GM23338 (cell line): Measurements from ENCODE around the gene COX4I2. TPM values are rescaled to one million over a fixed set of nuclear protein-coding genes. Genes with fewer than 3 reads are reported as not detected.
A peak's percentile ranks its signal among the peaks of the same experiment; 100 is the strongest.

ENCODE experiments used
- ATAC-seq: fragments of 200-7000 bp; cut with Tn5 transposase; 3 replicates; pipeline ENCODE4 v1.9.1; 2020
- DNase-seq: peaks from one replicate; pipeline ENCODE4 v3.0.0-alpha.2; 2015; ENCODE audit warnings: low spot score
- H2AFZ ChIP-seq: fragments of 200-600 bp; sonication (generic); 2 replicates; pipeline ENCODE4 v1.8.0; 2016; ENCODE audit warnings: antibody characterized with exemption, mild to moderate bottlenecking, moderate library complexity
- H3F3A ChIP-seq: fragments of 200-600 bp; sonication (generic); replicated peaks from 2 replicates; pipeline ENCODE4 v1.8.0; 2017; ENCODE audit warnings: antibody characterized with exemption, mixed run types, low read depth
- H3K27ac ChIP-seq: fragments of 200-600 bp; sonication (generic); 2 replicates; pipeline ENCODE4 v1.6.1; 2016; ENCODE audit warnings: low read depth
- H3K27me3 ChIP-seq: fragments of 200-600 bp; sonication (generic); 2 replicates; pipeline ENCODE4 v1.8.0; 2016; ENCODE audit warnings: mild to moderate bottlenecking, mixed run types, moderate library complexity; ENCODE audit not compliant: insufficient read depth
- H3K36me3 ChIP-seq: fragments of 200-600 bp; sonication (generic); 2 replicates; pipeline ENCODE4 v1.8.0; 2016; ENCODE audit warnings: mild to moderate bottlenecking; ENCODE audit not compliant: insufficient read depth
- H3K4me1 ChIP-seq: fragments of 200-600 bp; sonication (generic); 2 replicates; pipeline ENCODE4 v1.8.0; 2016; ENCODE audit warnings: mild to moderate bottlenecking, moderate library complexity; ENCODE audit not compliant: insufficient read depth
- H3K4me2 ChIP-seq: fragments of 200-600 bp; sonication (generic); 2 replicates; pipeline ENCODE4 v1.7.1; 2017; ENCODE audit warnings: mixed run types
- H3K4me3 ChIP-seq: fragments of 200-600 bp; sonication (generic); 2 replicates; pipeline ENCODE4 v1.6.1; 2016; ENCODE audit warnings: mixed run types
- H3K79me2 ChIP-seq: fragments of 200-600 bp; sonication (generic); replicated peaks from 2 replicates; pipeline ENCODE4 v1.8.0; 2017; ENCODE audit warnings: mild to moderate bottlenecking; ENCODE audit not compliant: insufficient read depth
- H3K9me2 ChIP-seq: fragments of 200-600 bp; sonication (generic); 2 replicates; pipeline ENCODE4 v1.8.0; 2017; ENCODE audit not compliant: insufficient read depth
- H4K20me1 ChIP-seq: fragments of 200-600 bp; sonication (generic); replicated peaks from 2 replicates; pipeline ENCODE4 v1.8.0; 2017; ENCODE audit warnings: mild to moderate bottlenecking; ENCODE audit not compliant: insufficient read depth
- H3K27ac Mint-ChIP-seq: 2 replicates; pipeline ENCODE4 v1.8.0; 2020; ENCODE audit warnings: inconsistent platforms, mild to moderate bottlenecking, moderate library complexity, mixed read lengths
- H3K27me3 Mint-ChIP-seq: 3 replicates; pipeline ENCODE4 v1.8.0; 2022; ENCODE audit warnings: low read depth, mild to moderate bottlenecking, moderate library complexity, mixed read lengths, inconsistent platforms; ENCODE audit not compliant: insufficient read depth, poor library complexity
- H3K36me3 Mint-ChIP-seq: 3 replicates; pipeline ENCODE4 v1.8.0; 2021; ENCODE audit warnings: low read depth, mild to moderate bottlenecking, inconsistent platforms, moderate library complexity, mixed read lengths
- H3K4me1 Mint-ChIP-seq: 3 replicates; pipeline ENCODE4 v1.8.0; 2020; ENCODE audit warnings: mild to moderate bottlenecking, inconsistent platforms, mixed read lengths
- H3K4me3 Mint-ChIP-seq: 3 replicates; pipeline ENCODE4 v1.8.0; 2021; ENCODE audit warnings: moderate library complexity, mild to moderate bottlenecking, inconsistent platforms, mixed read lengths
- H3K9me3 Mint-ChIP-seq: 3 replicates; pipeline ENCODE4 v1.8.0; 2020; ENCODE audit warnings: moderate library complexity, mild to moderate bottlenecking, inconsistent platforms, mixed read lengths
- CREB1 ChIP-seq: fragments of 250-450 bp; sonication (Bioruptor Pico); IDR thresholded peaks from 2 replicates; pipeline ENCODE4 v1.5.0; 2020; ENCODE audit warnings: low read depth, mild to moderate bottlenecking, moderate library complexity
- EZH2 ChIP-seq: fragments of 200-600 bp; sonication (generic); IDR thresholded peaks from one replicate; pipeline ENCODE4 v1.8.0; 2017; ENCODE audit warnings: antibody characterized with exemption, mild to moderate bottlenecking, low read depth; ENCODE audit not compliant: unreplicated experiment
- EZH2phosphoT487 ChIP-seq: fragments of 200-600 bp; sonication (generic); IDR thresholded peaks from one replicate; pipeline ENCODE4 v1.8.1; 2018; ENCODE audit warnings: antibody characterized with exemption; ENCODE audit not compliant: unreplicated experiment
- POLR2AphosphoS5 ChIP-seq: IDR thresholded peaks from 2 replicates; pipeline ENCODE4 v1.6.1; 2016; ENCODE audit warnings: antibody characterized with exemption, low read depth
- STAT1 ChIP-seq: IDR thresholded peaks from one replicate; pipeline ENCODE4 v1.6.1; 2016; ENCODE audit warnings: antibody characterized with exemption; ENCODE audit not compliant: unreplicated experiment
- ZNF114 ChIP-seq: fragments of 250-450 bp; sonication (Bioruptor Pico); IDR thresholded peaks from 2 replicates; pipeline ENCODE4 v1.5.0; 2020; ENCODE audit warnings: mild to moderate bottlenecking, moderate library complexity
- ZNF331 ChIP-seq: fragments of 250-450 bp; sonication (Bioruptor Pico); IDR thresholded peaks from 2 replicates; pipeline ENCODE4 v1.5.0; 2020; ENCODE audit warnings: low read depth, mild to moderate bottlenecking, moderate library complexity
- polyA plus RNA-seq: library from polyadenylated mRNA; unstranded; fragments of >200 nt; fragmentation: Nextera tagmentation; extraction: Ambion mirVana; gene quantifications from 2 replicates; pipeline ENCODE4 v1.2.1, GENCODE V29; 2016
- total RNA-seq: library from RNA; depleted of rRNA; stranded (reverse); fragments of >200 nt; shearing (Covaris generic); gene quantifications from 2 replicates; pipeline ENCODE4 v1.2.3, GENCODE V29; 2014
- TF ChIP-seq, protein P1 (sequence below), 2 experiments: fragments of 200-600 bp in 1 of 2; sonication (generic) in 1 of 2; conservative IDR thresholded peaks; 2 replicates each; pipeline versions ENCODE4 v1.5.1 to v1.6.1; 2016 to 2017; ENCODE audit warnings: antibody characterized with exemption in 2 of 2, low read depth in 2 of 2, mild to moderate bottlenecking in 2 of 2, moderate library complexity in 1 of 2
- TF ChIP-seq, protein P2 (sequence below): IDR thresholded peaks from one replicate; pipeline ENCODE4 v1.6.1; 2018; ENCODE audit warnings: antibody characterized with exemption; ENCODE audit not compliant: unreplicated experiment

COX4I2 gene
- total and polyA plus RNA-seq, 2 experiments from 2014 or later, result 0.63 TPM; not detected in 1

DNA sequence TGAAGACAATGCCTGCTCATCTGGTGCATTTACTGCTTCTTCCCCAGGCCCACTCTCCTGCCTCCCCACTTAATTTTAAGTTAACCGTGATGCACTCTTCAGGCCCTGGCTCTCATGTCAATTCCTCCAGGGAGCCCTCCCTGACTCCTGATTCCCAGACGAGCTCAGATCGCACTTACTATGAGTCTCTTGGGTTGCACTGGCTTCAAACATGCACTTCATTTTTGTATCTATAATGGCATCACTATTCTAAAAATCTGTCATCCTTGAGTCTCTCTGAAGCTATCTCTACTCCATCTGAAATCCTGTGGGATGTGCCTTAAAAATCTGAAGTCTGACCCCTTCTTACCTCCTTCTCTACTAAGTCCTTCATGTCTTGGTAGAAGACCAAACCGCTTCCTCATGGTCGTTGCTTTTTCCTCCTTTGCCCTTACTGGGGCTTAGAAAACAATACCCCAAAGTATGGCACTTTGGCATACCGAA is 24.7 kb downstream of the COX4I2 start:
- H3K4me1 Mint-ChIP-seq, result peaks cover 20% of the 10 kb centered on the region
- H3K36me3 Mint-ChIP-seq, result peaks cover 11% of the 10 kb centered on the region; the same call in 2 of the 3 replicates
- peaks cover 35% of the 10 kb centered on the region for H3F3A ChIP-seq
- TF ChIP-seq ZNF114 (CRISPR knock-in tag) (no peak), EZH2phosphoT487 (no peak), STAT1 (no peak), POLR2AphosphoS5 (no peak), ZNF331 (CRISPR knock-in tag) (no peak), EZH2 (no peak)
- TF ChIP-seq, protein P1, sequence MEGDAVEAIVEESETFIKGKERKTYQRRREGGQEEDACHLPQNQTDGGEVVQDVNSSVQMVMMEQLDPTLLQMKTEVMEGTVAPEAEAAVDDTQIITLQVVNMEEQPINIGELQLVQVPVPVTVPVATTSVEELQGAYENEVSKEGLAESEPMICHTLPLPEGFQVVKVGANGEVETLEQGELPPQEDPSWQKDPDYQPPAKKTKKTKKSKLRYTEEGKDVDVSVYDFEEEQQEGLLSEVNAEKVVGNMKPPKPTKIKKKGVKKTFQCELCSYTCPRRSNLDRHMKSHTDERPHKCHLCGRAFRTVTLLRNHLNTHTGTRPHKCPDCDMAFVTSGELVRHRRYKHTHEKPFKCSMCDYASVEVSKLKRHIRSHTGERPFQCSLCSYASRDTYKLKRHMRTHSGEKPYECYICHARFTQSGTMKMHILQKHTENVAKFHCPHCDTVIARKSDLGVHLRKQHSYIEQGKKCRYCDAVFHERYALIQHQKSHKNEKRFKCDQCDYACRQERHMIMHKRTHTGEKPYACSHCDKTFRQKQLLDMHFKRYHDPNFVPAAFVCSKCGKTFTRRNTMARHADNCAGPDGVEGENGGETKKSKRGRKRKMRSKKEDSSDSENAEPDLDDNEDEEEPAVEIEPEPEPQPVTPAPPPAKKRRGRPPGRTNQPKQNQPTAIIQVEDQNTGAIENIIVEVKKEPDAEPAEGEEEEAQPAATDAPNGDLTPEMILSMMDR (conservative IDR thresholded peaks at IDR 0.05; ENCODE audit: low read depth in 2 of 2), result no peak
- TF ChIP-seq, protein P2, sequence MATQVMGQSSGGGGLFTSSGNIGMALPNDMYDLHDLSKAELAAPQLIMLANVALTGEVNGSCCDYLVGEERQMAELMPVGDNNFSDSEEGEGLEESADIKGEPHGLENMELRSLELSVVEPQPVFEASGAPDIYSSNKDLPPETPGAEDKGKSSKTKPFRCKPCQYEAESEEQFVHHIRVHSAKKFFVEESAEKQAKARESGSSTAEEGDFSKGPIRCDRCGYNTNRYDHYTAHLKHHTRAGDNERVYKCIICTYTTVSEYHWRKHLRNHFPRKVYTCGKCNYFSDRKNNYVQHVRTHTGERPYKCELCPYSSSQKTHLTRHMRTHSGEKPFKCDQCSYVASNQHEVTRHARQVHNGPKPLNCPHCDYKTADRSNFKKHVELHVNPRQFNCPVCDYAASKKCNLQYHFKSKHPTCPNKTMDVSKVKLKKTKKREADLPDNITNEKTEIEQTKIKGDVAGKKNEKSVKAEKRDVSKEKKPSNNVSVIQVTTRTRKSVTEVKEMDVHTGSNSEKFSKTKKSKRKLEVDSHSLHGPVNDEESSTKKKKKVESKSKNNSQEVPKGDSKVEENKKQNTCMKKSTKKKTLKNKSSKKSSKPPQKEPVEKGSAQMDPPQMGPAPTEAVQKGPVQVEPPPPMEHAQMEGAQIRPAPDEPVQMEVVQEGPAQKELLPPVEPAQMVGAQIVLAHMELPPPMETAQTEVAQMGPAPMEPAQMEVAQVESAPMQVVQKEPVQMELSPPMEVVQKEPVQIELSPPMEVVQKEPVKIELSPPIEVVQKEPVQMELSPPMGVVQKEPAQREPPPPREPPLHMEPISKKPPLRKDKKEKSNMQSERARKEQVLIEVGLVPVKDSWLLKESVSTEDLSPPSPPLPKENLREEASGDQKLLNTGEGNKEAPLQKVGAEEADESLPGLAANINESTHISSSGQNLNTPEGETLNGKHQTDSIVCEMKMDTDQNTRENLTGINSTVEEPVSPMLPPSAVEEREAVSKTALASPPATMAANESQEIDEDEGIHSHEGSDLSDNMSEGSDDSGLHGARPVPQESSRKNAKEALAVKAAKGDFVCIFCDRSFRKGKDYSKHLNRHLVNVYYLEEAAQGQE, result no peak
- H3K4me3 ChIP-seq, result peak overlapping the region; percentile 70
- 0 out of 2 replicates have a peak, but pooled peaks cover 2% of the 10 kb centered on the region for H3K27me3 ChIP-seq
- no peaks in the 10 kb centered on the region; the same call in 2 of the 3 replicates for H3K9me3 Mint-ChIP-seq
- H3K27ac Mint-ChIP-seq, result peak overlapping the region; percentile 3; the same call in 1 of the 2 replicates
- H3K4me2 ChIP-seq, result peak overlapping the region; percentile 93
- peaks cover 15% of the 10 kb centered on the region for H3K27me3 Mint-ChIP-seq
- peak overlapping the region; percentile 80 for H3K27ac ChIP-seq
- H4K20me1 ChIP-seq, result peaks cover 12% of the 10 kb centered on the region
- H3K9me2 ChIP-seq, result no peaks in the 10 kb centered on the region
- ATAC-seq (no peak), DNase-seq (no peak)
- H3K36me3 ChIP-seq, result peaks cover 3% of the 10 kb centered on the region; the same call in 1 of the 2 replicates
- peaks cover 18% of the 10 kb centered on the region for H3K4me1 ChIP-seq
- H2AFZ ChIP-seq, result no peak overlapping the region
- H3K4me3 Mint-ChIP-seq, result peak overlapping the region; percentile 60
- no peaks in the 10 kb centered on the region for H3K79me2 ChIP-seq

DNA sequence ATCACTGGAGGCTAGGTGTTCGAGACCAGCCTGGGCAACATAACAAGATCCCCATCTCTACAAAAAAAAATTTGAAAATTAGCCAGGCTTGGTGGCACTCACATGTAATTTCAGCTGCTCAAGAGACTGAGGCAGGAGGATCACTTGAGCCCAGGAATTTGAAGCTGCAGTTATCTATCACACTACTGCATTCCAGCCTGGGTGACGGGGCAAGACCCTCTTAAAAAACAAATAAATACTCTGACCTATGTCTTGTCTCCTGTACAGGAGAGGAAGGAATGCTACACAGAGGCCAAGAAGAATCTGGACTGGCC is 25.8 kb downstream of the COX4I2 start:
- Histone ChIP-seq H3K4me1 (peaks cover 18% of the 10 kb centered on the region), H4K20me1 (peaks cover 14% of the 10 kb centered on the region), H3K4me3 (no peak overlapping the region), H3K36me3 (peaks cover 3% of the 10 kb centered on the region; the same call in 1 of the 2 replicates), H3K27me3 (0 out of 2 replicates have a peak, but pooled peaks cover 2% of the 10 kb centered on the region), H3K27ac (0 out of 2 replicates have a peak overlapping the region, but pooled peaks have one; percentile 69), H2AFZ (no peak overlapping the region), H3K4me2 (no peak overlapping the region), H3F3A (peaks cover 35% of the 10 kb centered on the region), H3K79me2 (no peaks in the 10 kb centered on the region), H3K9me2 (no peaks in the 10 kb centered on the region)
- H3K36me3 Mint-ChIP-seq, result peaks cover 11% of the 10 kb centered on the region; the same call in 2 of the 3 replicates
- no peak overlapping the region for H3K27ac Mint-ChIP-seq
- DNase-seq (no peak), ATAC-seq (no peak)
- H3K27me3 Mint-ChIP-seq, result peaks cover 18% of the 10 kb centered on the region
- TF ChIP-seq CREB1 (no peak), POLR2AphosphoS5 (no peak), ZNF331 (CRISPR knock-in tag) (no peak), EZH2phosphoT487 (no peak)
- TF ChIP-seq, protein P2, result no peak
- peaks cover 28% of the 10 kb centered on the region for H3K4me1 Mint-ChIP-seq
- H3K9me3 Mint-ChIP-seq, result no peaks in the 10 kb centered on the region; the same call in 2 of the 3 replicates
- H3K4me3 Mint-ChIP-seq, result no peak overlapping the region
